Measurements from ENCODE around the gene MMP14.

DNA sequence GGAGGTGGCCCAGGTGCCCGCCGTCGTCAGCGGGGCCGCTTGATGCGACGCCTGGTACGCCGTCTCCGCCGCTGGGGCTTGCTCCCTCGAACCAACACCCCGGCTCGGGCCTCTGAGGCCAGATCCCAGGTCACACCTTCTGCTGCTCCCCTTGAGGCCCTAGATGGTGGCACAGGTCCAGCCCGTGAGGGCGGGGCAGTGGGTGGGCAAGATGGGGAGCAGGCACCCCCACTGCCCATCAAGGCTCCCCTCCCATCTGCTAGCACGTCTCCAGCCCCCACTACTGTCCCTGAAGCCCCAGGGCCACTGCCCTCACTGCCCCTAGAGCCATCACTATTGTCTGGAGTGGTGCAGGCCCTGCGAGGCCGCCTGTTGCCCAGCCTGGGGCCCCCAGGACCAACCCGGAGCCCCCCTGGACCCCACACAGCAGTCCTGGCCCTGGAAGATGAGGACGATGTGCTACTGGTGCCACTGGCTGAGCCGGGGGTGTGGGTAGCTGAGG, 40.7 kb downstream of the MMP14 start:
- TF ChIP-seq POLR2A (IDR thresholded peaks at IDR 0.05): no peak
- TF ChIP-seq, protein P1, sequence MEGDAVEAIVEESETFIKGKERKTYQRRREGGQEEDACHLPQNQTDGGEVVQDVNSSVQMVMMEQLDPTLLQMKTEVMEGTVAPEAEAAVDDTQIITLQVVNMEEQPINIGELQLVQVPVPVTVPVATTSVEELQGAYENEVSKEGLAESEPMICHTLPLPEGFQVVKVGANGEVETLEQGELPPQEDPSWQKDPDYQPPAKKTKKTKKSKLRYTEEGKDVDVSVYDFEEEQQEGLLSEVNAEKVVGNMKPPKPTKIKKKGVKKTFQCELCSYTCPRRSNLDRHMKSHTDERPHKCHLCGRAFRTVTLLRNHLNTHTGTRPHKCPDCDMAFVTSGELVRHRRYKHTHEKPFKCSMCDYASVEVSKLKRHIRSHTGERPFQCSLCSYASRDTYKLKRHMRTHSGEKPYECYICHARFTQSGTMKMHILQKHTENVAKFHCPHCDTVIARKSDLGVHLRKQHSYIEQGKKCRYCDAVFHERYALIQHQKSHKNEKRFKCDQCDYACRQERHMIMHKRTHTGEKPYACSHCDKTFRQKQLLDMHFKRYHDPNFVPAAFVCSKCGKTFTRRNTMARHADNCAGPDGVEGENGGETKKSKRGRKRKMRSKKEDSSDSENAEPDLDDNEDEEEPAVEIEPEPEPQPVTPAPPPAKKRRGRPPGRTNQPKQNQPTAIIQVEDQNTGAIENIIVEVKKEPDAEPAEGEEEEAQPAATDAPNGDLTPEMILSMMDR (IDR thresholded peaks at IDR 0.05): no peak

Measured in adrenal gland (tissue), 5 donors.